Activated CD8-positive, alpha-beta memory T cell treated with anti-CD3 and anti-CD28 coated beads, Interleukin-2, amount 50 U/mL, for 48 hours (primary cell): ENCODE results near the gene TMEM101.
A peak's percentile ranks its signal among the peaks of the same experiment; 100 is the strongest.
"Not testable (repeated sequence)": the region's sequence is repeated elsewhere in the genome, so short reads cannot be mapped to it uniquely, and the experiment has no call there.

Experiments
- DNase-seq: peaks from one replicate; pipeline ENCODE4 v3.0.0-alpha.2; 2020

The TMEM101 gene

GRCh38 chr17:43999024-43999423 is 15.7 kb downstream of the TMEM101 start:
- DNase-seq = no peak

- DNase-seq = no peak
Observed at GRCh38 chr17:43998552-43998951, 16.2 kb downstream of the TMEM101 start.

GRCh38 chr17:43997180-43997579 is 17.6 kb downstream of the TMEM101 start:
- DNase-seq = not testable (repeated sequence)

DNA sequence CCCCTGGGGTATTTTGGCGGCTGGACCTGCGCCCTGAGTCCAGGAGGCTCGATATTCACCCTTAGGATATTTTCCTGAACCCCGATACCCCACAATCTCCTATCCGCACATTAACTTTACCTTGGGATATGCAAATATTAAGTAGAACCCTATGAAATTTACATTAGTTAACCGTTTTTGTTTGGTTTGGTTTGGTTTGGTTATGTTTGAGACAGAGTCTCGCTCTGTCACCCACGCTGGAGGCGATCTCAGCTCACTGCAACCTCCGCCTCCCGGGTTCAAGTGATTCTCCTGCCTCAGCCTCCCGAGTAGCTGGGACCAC is 19.7 kb downstream of the TMEM101 start:
- DNase-seq = no peak

DNA sequence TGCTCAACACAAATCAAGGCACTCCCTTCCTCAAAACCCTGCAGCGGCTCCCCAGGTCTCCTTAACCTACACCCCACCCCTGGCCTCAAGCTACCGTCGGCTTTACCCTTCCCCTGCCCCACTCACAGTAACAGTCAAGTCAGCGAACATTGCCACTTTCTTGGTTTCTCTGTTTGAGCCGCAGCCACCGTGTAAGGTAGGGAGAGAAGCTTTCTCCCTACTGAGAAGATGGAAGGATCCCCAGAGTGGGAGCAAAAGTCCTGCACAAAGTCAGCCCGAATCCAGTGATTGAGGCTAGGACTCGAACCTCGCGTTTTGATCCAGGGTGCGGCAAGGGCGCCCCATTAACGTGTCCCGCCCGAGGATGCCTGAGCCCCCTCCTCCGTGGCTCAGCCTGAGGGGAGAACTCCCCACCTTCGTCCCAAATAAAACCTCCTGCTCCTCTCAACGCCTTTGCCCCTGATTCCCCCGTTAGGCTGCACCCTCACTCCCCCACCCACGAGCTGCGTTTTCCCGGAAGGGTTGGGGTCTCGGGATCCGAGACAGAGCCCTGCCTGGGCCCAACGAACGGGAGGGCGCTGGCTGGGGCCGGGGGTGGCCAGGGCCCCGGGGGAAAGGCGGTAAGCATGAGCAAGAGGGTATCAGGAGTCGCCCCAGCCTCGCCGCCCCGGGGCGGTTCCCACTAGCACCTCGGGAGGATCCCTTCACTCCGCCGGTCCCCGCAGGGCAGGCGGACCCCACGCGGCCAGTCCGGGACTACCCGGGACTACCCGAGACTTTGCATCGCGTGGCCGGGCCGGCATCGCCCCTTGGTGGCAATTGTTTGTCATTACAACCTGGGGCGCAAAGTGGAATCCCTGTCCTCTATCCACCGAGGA is 20.3 kb downstream of the TMEM101 start:
- peak; percentile 88 for DNase-seq

- no peak for DNase-seq
Observed at GRCh38 chr17:43992641-43993040, 22.1 kb downstream of the TMEM101 start.

GRCh38 chr17:43988301-43988700 is 26.5 kb downstream of the TMEM101 start:
- no peak for DNase-seq

DNA sequence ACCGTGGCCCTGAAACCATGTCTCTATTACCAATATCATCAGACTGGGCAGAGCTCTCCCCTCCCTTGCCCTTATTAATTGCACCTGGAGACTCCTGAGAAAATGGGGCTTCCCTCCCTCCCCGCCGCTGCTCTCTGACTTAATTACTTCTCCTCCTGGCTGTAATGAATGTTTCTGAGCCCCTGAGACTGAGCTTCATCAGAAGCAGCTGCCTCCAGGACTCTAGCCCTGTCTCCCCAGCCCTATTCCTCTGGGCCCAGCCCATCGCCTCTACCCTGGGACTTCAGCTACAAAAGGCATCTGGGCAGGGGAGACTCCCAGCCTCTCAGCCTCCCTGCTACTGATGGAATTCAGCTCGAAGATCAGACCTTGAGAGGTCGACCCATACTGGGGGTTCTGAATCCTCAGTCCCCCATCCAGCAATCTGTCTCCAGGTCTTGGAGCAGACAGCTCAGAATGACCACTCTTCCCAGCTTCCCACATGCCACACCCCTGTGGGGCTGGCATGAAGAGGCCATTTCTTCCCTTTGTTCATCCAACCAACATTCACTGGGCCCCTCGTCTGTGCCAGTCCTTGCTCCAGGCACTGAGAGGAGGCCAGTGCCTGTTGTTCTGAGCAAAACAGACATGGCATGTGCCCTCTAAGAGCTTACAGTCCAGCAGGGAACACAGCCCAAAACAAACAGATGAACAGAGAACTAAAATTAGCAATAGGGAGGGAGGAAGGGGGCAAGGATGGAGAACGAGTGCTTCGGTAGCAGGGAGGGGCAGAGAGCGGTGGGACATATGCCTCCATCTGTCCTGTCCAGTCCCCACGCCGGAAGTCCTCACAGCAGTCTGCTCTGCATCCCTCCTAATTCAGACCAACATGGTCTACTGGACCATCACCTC is 27.4 kb downstream of the TMEM101 start:
- no peak for DNase-seq

DNA sequence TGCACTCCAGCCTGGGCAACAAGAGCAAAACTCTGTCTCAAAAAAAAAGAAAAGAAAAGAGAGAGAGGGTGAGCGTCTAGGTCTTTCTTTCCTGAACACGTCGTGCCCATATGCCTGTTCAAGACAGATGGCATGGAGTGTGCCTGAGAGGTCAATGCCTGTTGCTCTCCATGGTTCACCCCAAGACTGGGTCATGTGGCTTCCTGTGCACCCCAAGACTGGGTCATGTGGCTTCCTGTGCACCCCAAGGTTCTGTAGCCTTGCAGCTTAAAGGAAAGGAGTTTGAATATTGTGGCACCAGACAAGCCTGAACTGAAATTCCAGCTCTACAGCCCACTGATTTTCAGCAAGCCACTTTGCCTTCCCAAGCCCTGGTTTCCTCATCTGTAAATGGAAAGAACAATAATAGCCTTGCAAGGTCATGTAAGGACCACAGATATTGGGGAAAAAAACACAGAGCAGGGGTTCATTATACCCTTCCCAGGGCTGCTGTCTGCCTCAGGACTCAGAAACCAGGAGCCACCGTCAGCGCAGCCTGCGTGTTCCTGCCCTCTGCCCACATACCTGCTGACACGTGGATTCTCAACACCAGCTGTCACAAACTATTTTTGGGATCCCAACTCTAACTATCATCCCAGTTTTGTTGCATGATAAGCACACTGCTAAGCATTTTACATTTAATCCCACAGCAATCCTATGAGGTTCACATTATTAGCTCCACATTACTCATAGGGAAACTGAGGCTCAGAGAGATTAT is 28.4 kb downstream of the TMEM101 start:
- DNase-seq = no peak

GRCh38 chr17:43984521-43984920 is 30.2 kb downstream of the TMEM101 start:
- no peak for DNase-seq

- no peak for DNase-seq
Observed at GRCh38 chr17:43983515-43984411, 31.0 kb downstream of the TMEM101 start.

GRCh38 chr17:43983196-43983514 is 31.6 kb downstream of the TMEM101 start:
- DNase-seq = no peak

DNA sequence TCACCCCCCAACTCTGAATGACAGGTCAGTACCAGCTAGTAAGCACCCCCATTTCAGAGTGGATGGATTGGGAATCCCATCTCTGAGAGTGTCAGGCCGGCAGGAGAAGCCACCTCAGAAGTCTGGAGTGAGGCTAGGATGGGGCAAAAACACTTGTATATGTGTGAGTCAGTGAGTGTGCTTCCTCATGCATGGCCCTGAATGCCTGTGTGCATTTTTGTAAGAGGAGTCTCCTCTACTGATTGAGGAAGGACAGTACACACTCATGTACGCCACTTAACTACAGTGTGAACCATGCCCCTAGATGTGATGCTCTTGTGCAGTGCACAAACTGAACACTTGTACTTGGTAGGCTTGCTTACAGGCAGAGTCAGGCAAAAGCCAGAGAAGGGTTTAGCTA is 32.6 kb downstream of the TMEM101 start:
- DNase-seq = no peak

- no peak for DNase-seq
Observed at GRCh38 chr17:43979671-43980070, 35.1 kb downstream of the TMEM101 start.

- DNase-seq = no peak
Observed at GRCh38 chr17:43979011-43979410, 35.8 kb downstream of the TMEM101 start.

GRCh38 chr17:43978078-43978477 is 36.7 kb downstream of the TMEM101 start:
- DNase-seq = no peak

GRCh38 chr17:43976963-43977837 is 37.6 kb downstream of the TMEM101 start:
- DNase-seq = no peak

- DNase-seq = no peak
Observed at GRCh38 chr17:43975898-43976297, 38.9 kb downstream of the TMEM101 start.

GRCh38 chr17:43974382-43975266 is 40.1 kb downstream of the TMEM101 start:
- DNase-seq = no peak
